K562 (cell line): ENCODE measurements around the gene AIFM1. TPM values are rescaled to one million over a fixed set of nuclear protein-coding genes. Genes with fewer than 3 reads are reported as not detected.

Experiments used
- CBFA2T2 ChIP-seq: fragments of 450-650 bp; conservative IDR thresholded peaks from 2 replicates; pipeline ENCODE4 v1.6.1; 2017; ENCODE audit warnings: mild to moderate bottlenecking
- ELF4 ChIP-seq: fragments of 450-650 bp; formaldehyde crosslinking; IDR thresholded peaks from 2 replicates; pipeline ENCODE4 v1.4.0; 2022; ENCODE audit warnings: missing genetic modification characterization
- GTF2E2 ChIP-seq: fragments of 200-800 bp; sonication (Bioruptor generic); IDR thresholded peaks from 2 replicates; pipeline ENCODE4 v1.6.1; 2016; ENCODE audit warnings: missing genetic modification characterization, missing compliant biosample characterization
- MGA ChIP-seq: fragments of 450-650 bp; IDR thresholded peaks from 2 replicates; pipeline ENCODE4 v1.6.1; 2016; ENCODE audit warnings: mild to moderate bottlenecking, moderate library complexity
- NR3C1 ChIP-seq: sonication (generic); formaldehyde crosslinking; IDR thresholded peaks from 2 replicates; pipeline ENCODE4 v1.8.1; 2022; ENCODE audit warnings: missing genetic modification reagents
- PHTF2 ChIP-seq: fragments of 250-450 bp; sonication (Bioruptor Pico); IDR thresholded peaks from 2 replicates; pipeline ENCODE4 v1.5.0; 2021; ENCODE audit warnings: mild to moderate bottlenecking
- SREBF1 ChIP-seq: fragments of 150-350 bp; IDR thresholded peaks from 2 replicates; pipeline ENCODE4 v1.6.1; 2014; ENCODE audit warnings: antibody characterized with exemption, low read depth, low read length, borderline replicate concordance
- TCFL5 ChIP-seq: fragments of 250-450 bp; sonication (Bioruptor Pico); conservative IDR thresholded peaks from 2 replicates; pipeline ENCODE4 v1.6.1; 2021; ENCODE audit warnings: mild to moderate bottlenecking, moderate library complexity, matching md5 sums
- ZBTB33 ChIP-seq: sonication (generic); formaldehyde crosslinking; IDR thresholded peaks from 2 replicates; pipeline ENCODE4 v1.8.1; 2023; ENCODE audit warnings: mild to moderate bottlenecking, missing genetic modification reagents
- ZNF449 ChIP-seq: fragments of 250-450 bp; sonication (Bioruptor Pico); IDR thresholded peaks from 2 replicates; pipeline ENCODE4 v1.8.0; 2022; ENCODE audit warnings: moderate library complexity, mild to moderate bottlenecking, inconsistent platforms
- ZNF77 ChIP-seq: fragments of 250-450 bp; sonication (Bioruptor Pico); IDR thresholded peaks from 2 replicates; pipeline ENCODE4 v1.5.0; 2020
- polyA plus RNA-seq, 8 experiments: library from polyadenylated mRNA; depleted of rRNA in 4 of 8; stranded (reverse) in 5 of 8; unstranded in 3 of 8; fragments of >200 nt; fragmentation: Nextera tagmentation in 2 of 8; fragmentation: Illumina TruSeq in 1 of 8; extraction: Ambion mirVana in 2 of 8; extraction: Trizol in 1 of 8; gene quantifications; 2 replicates each; pipeline versions ENCODE4 v1.2.1 to v1.2.3, GENCODE V29; 2011 to 2014; ENCODE audit warnings: inconsistent platforms in 1 of 8, missing spikeins in 1 of 8
- total RNA-seq, 7 experiments: library from RNA; depleted of rRNA in 6 of 7; stranded (reverse); fragments of >200 nt in 6 of 7; fragmentation: Illumina TruSeq in 2 of 7; extraction: Trizol in 2 of 7; gene quantifications; 2 replicates each; pipeline versions ENCODE4 v1.2.1 to v1.2.3, GENCODE V29; 2011 to 2021; ENCODE audit warnings: low replicate concordance in 1 of 7

AIFM1 gene
- total and polyA plus RNA-seq, 9 of the 15 experiments (the other 6 are each of a cell fraction or from before 2014, with no cell fraction given), result 51.0 to 117 (median 91.2) TPM

DNA sequence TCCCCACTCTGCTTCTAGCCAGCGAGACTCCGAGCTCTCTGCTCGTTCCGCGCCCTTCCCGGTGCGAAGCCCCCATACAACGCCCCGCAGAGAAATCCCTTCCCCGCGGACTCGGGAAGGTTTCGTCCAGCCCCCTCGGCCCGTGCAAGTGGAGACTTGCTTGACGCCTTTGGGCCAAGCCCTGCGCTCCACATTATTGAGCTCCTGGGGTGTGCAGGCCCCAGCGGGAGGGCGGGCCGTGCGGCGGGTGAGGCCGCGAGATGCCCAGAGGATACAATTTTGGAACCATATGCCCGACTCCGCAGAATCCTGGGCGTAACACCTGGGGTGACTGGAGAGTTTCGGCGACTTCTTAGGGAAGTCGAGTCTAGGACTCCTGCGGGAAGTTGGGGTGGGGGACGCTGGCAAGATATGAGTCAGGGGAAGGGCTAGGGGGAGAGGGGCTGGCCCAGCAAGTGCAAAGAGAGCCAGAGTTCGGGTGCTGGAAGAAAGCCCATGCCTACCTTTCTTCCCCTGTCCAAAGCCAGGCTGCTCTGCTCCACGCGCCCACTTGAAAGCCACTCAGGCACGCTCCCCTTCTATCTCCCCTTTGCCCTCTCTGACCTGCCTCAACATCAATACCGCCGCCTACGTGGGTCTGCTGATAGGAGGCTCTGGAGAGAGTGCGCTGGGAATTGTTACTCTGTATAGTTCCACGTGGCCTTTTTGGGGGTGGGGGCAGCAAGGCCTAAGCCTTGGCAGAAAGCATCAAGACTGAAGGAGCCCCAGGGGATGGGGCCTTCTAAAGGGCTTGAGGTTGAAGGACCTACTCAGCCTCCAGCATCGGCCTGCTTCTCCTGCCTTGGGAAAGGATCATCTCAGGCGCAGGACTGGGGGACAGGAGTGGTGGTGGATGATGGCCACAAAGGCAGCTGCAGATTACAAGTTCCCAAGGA, 54.2 kb downstream of the AIFM1 start (continued):
- peak; percentile 33; the same call in 1 of the 2 replicates for TF ChIP-seq ZBTB33 (CRISPR knock-in tag)
- TF ChIP-seq ELF4, result no peak
- TF ChIP-seq PHTF2 (CRISPR knock-in tag), result no peak
- no peak for TF ChIP-seq NR3C1 (CRISPR knock-in tag)
- no peak for TF ChIP-seq SREBF1
- no peak for TF ChIP-seq ZNF77 (CRISPR knock-in tag)
- no peak for TF ChIP-seq CBFA2T2
- no peak for TF ChIP-seq ZNF449 (CRISPR knock-in tag)
- TF ChIP-seq GTF2E2 (tag), result no peak
- peak; percentile 57 for TF ChIP-seq MGA
- TF ChIP-seq TCFL5 (CRISPR knock-in tag), result no peak
